Activated effector memory CD4-positive, alpha-beta T cell treated with anti-CD3 and anti-CD28 coated beads, Interleukin-2, amount 50 U/mL, for 16 hours (primary cell): Measurements from ENCODE around the gene HOXB1.

ENCODE experiments used
- DNase-seq: peaks from one replicate; pipeline ENCODE4 v3.0.0-alpha.2; 2020

Gene HOXB1

DNA sequence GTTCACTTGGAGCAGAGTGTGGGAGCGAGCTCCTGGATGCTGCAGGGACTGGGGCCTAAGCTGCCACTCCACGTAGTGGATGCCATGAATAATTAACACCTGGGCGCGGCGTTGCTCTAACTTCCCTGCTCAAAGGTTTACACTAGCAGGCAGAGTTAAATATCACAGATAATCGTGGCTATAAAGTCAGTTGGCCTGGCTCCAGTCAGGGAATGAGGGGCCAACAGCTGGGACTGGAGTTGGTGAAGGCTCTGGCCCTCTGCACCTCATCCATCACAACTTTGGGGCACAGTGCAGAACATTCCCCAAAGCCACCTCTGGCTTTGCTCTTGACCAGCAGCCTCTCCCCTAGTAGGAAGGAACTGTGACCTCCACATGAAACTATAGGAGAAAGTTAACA lies 36.4 kb upstream of the HOXB1 start:
- no peak for DNase-seq

DNA sequence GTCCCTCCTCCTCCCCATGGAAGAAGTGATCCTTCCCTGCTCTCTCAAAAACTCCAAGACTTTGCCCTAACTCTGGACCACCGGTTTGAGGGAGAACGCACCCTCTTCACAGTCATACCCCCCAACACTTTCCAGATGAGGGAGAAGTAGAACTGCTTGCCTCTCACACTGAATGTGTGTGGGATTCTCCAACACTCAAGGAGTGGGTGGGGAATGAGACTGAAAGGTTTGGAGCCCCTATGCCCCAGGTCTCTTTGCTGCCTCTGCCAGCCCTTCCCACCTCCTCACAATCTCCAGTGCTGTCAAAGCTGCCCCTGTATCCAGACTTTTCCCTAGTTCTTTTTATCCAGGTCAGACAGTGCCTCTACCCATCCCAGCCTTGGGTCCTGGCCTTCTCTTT lies 35.9 kb upstream of the HOXB1 start:
- no peak for DNase-seq

DNA sequence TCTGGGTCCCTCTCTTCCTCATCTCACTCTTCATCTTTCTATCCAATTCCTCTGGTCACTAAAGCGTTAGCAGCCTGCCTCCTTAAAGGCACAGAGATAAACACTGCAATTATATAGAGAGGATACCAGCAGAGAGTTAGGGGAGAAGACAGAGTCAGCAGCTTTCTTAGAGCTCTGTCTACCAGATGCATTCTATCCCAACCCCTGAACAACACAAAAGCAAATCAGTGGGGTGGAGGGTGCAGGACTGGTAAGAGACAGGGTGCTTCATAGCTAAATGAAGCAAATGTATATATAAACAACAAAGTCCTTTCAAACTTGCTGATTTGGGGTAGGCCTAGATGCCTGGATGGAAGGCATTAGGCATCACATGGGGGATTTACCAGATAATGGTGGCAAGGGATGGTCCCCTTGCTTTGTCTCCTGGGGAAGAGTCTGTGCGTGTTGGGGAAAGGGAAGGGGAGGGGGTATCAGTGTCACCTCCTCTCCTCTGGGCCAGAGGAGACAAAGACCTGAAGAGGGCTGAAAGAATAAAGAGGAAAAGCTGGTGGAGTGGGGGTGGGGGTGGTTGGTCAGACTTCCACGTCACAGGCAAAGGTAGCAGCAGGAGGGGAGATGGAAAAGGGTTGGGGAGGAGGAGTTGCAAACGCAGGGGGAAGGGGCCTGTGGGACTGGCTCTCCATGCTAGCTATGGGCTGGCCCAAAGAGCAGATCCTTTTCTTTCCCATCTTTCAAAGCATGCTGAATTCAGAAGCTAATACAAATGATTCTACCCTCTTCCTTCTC lies 35.3 kb upstream of the HOXB1 start:
- no peak for DNase-seq

DNA sequence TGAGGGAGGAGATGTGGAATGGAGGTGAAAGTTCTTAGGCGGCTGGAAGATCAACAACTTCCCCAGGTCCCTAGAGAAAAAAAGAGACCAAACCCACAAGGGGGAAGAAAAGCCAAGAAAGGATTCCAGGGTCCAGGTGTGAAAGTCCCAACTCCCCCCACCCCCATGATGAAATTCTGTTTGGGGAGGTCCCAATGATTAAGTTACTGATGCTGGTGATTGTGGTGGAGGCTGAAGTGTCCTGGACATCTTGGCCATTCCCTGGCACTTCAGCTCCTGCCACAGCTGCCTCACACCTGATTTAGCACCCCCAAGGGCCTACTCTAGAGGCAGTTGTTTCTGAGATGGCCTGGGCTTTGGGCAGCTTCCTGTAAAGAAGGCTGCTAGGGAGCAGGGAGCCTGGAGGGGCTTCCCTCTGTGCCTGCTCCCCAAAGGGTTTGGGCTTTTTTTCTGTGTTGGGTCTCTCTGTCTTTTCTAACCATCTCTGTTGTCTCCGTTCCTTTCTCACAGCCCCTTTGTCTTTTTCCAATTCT lies 34.3 kb upstream of the HOXB1 start:
- no peak for DNase-seq

DNA sequence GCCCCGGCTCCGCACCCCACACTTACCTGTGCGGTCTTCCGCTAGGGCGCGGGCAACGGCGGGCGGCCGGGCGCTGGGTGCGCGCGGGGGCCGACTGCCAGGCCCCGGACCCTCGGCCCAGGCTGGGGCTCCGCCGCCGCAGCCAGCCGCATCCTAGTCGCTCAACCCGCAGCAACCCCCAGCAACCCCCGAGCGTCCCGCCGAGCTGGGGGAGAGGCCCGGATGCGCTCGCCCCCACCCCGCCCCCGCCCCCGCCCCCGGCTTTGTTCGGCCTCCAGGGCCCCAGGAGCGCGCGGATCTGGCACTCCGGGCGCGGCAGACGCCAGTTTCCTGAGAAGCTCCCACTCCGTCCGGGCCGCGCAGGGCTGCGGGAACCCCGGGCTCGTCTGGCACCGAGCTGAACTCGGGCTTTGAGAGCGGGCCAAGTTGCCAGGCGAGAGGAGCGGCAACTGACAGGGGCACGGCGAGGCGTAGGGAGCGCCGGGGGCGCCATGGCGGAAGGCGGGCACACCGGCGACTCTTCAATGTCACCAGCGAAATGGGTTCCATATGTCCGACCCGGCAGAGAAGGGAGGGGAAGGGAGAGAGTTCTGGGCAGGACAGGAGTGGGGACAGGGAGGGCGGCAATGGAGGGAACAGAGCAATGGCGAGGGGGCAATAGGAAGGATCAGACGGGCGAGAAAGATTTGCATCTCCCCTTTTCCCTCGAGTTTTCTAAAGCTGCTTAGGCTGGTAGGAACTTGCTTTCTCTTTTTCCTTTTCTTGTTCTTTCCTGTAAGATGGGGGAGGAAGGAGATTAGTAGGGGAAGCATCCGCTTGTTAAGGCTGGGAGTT lies 33.6 kb upstream of the HOXB1 start:
- no peak for DNase-seq

DNA sequence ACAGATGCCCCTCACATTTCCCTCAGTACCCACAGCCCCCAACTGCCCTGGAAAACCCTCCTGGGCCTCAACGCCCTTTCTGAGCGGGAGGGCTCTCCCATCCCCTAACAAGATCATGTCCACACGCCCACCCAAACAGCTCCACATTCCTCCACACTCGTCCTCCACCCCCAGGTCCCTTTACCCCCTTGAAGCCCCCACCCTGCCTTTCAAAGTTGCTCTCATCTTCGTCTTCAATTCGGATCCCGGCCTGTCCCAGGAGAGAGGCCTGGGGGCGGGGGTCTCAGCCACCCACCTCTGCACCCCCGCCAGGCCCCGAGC lies 33.0 kb upstream of the HOXB1 start:
- no peak for DNase-seq

DNA sequence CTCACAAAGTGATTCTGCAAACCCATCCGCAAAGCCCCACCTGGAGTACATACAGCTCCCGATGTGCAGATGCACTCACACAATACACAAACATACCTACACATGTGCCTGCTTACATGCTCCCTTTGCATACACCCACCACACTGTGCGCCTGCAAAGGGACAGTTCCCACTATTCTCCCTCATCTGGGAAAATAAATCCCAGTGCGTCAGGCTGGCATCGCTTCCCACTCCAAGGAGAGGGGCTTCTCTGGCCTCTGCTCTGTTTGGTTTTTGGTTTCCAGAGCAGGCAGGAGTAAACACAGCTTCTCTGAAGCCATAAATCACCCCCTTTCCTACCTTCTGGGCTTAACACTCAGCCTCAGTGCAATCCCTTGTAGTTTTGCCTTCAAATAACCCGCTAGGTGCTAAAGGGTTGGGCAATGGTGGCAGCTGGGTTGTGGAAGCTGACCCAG lies 32.6 kb upstream of the HOXB1 start:
- DNase-seq: no peak

DNA sequence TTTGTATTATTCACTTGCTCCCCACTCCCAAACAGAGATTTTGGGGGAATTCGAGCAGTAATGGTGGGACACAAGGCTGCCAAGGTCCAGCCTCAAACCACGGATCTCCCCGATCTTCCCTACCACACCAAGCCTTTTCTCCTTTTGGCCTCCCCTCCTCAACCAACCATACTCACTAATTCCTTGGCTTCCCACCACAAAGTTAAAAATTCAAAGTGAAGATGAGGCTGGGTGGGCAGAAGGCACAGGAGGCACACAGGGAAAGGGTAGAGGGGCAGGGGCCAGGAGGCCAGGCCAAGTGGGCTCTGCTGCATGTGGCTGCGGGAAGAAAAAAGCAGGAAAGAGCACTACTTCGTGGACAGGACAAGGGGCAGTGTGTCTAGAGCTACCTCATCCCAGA lies 32.1 kb upstream of the HOXB1 start:
- no peak for DNase-seq

DNA sequence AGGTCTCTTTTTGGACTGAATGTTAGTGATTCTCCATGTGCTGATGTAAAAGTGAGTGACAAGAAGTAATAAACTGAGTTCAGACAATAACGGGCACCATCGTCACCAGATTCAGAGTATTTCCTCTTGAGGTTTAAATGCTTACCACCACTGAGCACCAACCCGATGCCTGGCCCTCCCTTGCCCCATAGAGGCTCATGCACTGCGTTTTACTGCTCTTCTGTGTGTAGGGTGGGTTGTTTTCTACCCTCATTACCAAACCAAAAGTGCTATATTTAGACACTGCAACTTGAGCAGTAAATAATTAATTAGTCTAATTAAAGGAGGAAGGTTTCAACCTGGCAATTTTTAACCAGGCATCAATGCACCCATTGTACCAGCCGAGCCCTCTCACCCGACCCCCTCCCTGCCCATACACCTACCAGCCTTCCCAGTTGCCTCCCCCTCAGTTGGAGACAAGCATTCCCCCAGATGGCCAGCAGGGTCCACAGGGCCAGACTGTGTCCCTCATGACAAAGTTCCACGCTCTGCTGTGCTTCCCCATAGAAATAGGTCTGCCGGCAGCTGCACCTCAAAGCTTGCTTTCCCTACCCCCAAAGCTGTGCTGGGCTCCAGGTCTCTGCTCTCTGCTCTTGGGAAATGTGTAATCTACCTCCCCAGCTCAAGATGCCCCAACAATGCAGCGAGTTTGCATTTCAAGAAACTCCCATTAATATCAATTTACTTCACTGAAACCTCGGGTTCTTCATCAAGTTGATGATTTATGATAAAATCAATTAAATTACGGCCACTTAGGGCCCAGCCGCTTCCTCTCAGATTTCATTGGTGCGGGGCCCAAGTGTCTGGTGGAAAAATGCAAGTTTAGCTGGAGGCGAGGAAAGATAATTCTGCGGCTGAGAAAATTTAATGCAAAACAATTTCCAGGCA lies 31.3 kb upstream of the HOXB1 start:
- DNase-seq: no peak

DNA sequence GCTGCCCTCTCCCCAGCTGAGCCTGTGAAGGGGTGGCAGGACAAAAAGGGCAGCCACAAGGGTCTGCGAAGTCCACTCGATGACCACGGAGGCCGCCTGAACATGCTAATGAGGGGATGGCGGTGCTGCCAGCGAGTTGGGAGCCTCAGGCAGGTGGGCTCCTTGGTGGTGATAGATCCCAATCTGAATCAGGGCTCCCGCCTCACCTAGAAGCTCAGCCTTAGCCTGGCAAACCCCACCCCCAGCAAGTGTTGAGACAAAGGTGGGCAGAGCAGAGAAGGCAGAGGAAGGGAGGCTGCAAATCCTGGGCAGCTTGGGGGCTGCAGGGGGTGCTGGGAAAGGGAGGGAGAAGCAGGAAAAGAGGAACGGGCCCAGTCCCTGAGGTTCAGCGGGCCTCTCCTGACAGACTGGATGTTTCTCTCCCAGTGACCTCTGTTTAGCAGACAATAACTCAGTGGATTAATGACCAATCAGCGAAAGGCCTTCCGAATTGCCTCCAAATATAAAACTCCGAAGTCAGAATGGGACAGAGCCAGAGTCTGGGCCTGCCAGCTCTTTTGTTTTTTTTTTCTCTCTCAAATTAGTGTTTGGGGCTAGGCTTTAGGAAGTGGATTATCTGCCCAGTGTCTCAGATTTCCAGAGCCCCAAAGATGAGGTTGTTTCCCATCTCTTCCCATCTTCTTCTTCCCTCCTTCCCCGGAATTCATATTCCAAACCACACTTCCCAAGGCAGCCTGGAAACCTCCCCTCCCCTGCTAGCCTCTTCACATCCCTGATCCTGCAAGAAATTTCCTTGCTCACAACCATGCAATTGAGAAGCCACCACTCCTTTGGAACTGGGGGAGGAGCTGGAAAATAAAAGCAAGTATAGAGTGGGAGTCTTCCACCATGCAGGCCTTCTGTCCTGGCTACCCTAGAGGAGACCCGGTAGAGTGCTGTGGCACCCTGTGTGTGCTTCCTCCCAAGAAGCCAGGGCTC lies 29.3 kb upstream of the HOXB1 start:
- no peak for DNase-seq

DNA sequence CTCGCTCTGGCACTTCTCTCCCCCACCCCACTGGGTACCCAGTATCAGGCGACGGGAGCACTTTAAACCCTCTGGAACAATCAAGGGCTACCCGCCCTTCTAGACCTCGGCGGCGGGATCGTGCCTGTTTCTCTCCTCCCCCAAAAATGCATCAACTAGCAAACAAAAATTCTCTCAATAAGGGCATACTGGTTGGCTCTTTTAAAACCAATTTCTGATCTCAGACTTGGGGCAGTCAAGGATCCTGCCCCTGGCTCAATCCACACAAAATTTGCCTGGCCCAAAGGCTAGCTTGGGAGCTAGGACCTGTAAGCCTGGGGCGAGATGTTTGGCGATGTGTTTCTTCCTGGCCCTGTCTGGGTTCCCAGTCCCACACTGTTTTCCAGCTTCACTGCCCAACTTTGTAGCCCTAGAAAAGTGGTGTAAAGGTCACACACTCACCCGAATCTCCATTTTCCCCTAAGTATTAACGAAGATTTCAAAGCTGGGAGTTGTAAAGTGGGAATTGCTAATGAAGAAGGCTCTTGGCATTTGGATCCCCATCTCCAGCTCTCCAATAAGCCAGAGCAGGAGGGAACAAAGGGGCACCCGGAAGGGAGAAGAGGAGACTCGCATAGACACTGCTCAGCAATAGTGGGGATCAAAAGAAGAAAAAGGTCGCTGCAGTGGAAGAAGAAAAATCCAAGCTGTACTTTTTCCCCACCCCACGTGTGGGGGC lies 28.5 kb upstream of the HOXB1 start:
- no peak for DNase-seq

DNA sequence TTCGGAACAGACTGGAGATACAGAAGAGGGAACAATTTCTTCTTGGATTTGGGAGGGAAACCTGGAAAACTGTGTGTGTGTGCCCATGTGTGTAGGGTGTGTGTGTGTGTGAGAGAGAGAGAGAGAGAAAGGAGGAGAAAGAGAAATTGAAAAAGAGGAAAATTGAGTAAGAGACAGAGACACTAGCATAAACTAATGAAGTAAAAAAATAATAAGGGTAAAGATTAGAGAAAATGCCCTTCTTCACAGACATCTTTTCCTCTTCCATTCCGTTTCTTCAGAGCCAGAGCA lies 28.0 kb upstream of the HOXB1 start:
- no peak for DNase-seq

DNA sequence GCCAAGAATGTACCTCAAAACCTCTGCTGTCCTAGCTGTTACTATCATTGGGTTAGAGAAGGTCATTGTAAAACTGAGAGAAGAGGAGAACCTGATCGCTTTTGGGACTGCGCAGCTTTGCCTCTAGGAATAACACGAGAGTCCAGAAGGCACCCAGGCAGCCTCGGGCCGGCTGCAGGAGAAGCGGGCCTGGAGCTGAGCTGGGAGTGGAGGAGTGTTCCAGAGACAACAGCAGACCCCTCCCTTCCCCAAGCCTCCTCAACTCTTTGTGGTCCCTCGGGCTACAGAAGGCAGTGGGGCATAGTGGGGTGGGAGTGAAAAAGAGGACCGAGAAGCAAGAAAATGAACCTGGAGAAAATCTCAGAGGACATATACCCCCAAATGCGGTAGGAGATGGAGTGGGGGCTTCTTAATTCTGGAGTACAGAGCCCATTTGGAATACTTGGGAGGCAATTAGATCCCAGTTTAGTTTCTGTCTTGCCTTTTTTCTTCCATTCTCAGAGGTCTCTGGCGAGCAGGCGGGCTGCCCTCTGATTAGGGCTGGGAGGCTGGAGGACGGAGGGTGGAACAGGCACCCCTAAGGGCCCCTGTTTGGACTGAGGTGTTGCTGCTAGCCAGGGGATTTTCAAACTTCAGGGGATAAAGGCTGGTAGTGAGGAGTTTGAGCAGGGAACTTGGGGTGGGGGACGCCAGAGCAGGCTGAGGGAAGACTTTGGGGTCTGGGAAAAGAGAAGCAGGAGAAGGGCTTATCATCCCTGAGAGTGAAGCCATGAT lies 27.4 kb upstream of the HOXB1 start:
- DNase-seq: no peak

DNA sequence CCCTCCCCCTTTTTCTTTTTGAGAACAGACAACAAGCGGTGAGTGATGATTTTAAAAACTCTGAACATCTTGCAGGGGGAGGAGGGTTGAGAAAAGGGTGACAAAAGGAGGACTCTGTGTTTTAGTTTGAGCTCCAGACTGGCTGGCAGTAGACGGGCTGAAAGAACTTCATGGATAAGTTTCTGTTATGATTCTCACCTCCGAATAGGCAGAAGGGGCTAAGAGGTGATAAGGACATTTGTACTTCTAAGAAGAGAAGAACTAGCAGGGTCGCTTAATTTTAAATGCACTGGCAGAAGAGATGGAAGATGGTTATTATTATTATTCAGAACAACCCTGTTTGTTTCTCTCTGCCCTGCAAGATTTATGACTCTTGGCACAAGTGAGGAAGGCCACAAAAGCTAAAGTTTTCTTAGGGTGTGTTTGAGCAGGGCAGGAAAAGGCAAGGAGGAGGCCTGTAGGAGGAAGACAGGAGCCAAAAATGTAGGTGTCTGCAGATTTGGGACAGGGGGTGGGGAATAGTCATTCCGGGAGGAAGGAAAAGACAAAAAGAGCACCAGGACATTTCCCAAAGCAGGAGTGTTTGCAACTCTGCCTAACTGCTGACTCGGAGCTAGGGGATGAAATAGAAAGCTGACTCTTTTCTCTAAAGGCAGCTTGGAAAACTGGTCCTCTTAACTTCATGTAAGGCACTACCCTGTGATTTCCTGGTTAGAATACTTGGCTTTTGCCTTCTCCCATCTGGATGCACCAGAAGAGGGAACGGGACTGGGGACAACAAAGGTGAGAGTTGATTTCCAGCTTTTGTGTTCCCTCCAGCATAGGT lies 26.0 kb upstream of the HOXB1 start:
- no peak for DNase-seq

DNA sequence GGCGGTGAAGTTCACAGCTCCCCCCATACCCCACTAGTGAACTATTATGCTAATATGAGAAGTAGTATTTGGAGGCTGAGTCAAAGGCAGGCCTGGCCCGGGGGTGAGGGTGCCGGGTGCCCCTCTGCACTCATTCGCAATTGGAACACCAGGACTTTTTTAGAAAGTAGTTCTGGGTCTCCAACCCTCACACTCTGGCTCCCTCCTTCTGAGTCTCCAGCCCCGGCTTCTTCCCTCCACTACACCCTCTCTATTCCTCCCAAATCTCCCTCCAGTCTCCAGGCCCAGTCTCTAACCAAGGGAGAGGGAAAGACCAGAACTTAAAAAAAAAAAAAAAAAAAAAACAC lies 25.4 kb upstream of the HOXB1 start:
- DNase-seq: no peak

DNA sequence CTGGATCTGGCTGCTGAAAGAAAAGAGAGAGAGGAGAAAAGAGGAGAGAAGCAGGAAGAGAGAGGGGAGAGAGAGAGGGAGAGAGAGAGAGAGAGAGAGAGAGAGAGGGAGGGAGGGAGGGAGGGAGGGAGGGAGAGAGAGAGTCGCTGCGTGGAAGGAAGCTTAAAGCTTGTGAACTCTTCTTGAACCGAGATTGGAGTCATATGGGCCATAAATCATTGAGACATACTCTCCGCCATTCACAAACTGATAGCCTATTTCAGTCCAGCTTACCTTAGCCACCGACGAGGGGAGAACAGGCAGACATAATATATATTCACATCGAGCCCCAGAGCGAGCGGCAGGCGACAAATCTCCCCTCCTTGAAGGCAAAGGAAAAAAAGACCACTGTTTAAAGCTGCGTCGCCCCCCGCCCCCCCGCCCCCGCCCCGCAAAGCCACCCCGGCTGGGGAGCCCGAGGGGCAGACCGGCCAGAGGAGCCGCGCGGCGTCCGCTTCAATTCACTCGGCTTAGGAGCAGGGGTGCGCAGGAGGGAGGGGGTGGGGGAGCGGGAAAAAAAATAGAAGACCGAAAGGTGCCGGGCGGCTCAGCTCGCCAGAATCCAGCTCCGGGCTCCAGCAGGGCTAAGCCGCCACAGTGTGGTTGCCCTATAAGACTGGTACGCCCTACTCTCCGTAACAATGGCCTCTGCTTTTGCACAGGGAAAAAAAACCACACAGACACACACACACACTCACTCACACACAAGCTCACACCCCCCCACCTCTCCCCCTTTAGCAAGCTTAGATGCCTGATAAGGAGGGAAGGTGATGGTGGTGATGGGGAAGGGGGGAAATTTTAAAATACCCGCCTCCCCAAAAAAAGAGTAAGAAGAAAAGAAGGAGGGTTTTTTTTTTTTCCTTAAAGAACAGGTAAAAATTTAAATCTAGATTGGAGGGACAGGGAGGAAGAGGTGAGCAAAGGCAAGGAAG lies 24.7 kb upstream of the HOXB1 start:
- DNase-seq: no peak

DNA sequence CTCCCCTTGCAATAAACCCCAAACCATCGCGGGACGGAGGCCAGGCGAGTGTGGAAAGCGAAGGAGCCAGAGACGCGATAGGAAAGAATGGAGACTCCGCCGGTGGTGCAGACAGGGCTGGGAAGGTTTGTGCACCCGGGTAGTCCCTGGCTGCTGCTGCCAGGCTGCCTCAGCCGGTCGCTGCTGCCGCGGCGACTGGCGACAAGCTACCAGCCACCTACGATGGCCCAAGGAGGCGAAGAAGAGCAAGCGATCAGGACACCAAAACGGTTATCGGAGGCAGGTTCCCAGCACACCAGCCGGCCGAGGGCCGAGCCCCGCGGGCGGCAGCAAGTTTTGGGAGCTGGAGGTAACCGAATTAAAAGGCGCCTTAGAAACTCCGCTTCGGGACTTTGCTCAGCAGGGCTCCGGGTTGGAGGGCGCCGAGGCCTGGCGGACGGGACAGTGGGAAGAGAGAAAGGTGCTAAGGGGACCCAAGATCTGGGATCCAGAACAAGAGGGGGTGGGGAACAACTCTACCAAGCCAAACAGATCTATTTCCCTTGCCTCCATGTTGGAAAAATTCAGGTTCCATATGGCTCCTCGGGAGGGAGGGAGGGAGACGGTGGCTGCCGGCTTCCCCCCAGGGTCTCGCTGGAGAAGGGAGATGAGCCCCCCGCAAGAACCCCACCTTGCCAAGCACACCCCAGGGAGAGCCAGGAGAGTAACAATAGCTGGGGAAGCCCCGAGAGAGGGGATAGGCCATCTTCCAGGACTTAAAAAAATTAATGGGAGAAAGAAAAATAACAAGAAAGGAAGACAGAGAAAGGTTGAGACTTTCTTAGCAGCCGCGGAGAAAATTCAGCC lies 23.8 kb upstream of the HOXB1 start:
- DNase-seq: no peak

DNA sequence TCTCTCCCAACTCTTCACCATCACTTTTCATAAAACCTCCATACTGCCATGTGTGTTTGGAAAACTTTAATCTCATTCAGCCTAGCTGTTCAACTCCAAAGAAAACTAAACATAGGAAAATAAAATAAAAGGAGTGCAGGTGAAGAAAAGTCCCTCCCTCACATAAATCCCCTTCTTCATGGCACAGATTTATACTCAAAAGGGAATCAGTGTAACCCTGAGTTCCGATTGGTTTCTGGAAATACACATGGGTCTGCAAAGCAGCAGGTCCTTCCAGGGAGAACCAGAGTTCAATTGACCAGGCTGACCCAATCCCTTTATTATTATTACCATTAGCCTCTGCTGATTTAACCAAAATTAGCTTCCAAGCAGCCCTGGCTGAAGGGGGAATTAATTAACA lies 23.0 kb upstream of the HOXB1 start:
- no peak for DNase-seq
